GM18951 (cell line): ENCODE measurements around the gene GALR3.
A peak's percentile ranks its signal among the peaks of the same experiment; 100 is the strongest.

ENCODE experiments used
- POLR2A ChIP-seq: IDR thresholded peaks from 4 replicates; pipeline ENCODE4 v1.6.1; 2011; ENCODE audit warnings: mild to moderate bottlenecking; ENCODE audit not compliant: insufficient read length, insufficient read depth; ENCODE audit errors: extremely low read depth
- in situ Hi-C: fragments of 300-500 bp; cut with MboI; formaldehyde crosslinking; loops from one replicate; pipeline ENCODE4 v1.12.0; 2022; ENCODE audit warnings: low sequenced_read_pairs, mixed read lengths, inconsistent platforms; ENCODE audit not compliant: unreplicated experiment

The GALR3 gene

GRCh38 chr22:37806409-37807333 is 16.5 kb upstream of the GALR3 start:
- no peak for TF ChIP-seq POLR2A
- in situ Hi-C loops: no loop called here

GRCh38 chr22:37807410-37808293 is 15.5 kb upstream of the GALR3 start, which contains the start of gene GCAT:
Gene GCAT, plus strand, starts transcription at chr22:37807934. Its CDS starts 34 bp downstream, at chr22:37807968.
- in situ Hi-C loops: no loop called here
- peak; percentile 70 for TF ChIP-seq POLR2A

- no peak for TF ChIP-seq POLR2A
- in situ Hi-C loops: no loop called here
Observed at GRCh38 chr22:37808294-37808657, 14.9 kb upstream of the GALR3 start.

- in situ Hi-C loops: loop anchor here (10.0 kb wide), 2 partner anchors 65 to 155 kb away; no protein-coding TSS in a partner anchor
- TF ChIP-seq POLR2A: no peak
Observed at GRCh38 chr22:37809672-37810333, 13.4 kb upstream of the GALR3 start.

GRCh38 chr22:37811867-37812266 is 11.3 kb upstream of the GALR3 start:
- in situ Hi-C loops: loop anchor here (10.0 kb wide), 2 partner anchors 63 to 153 kb away; no protein-coding TSS in a partner anchor
- no peak for TF ChIP-seq POLR2A

- no peak for TF ChIP-seq POLR2A
- in situ Hi-C loops: loop anchor here (10.0 kb wide), 2 partner anchors 62 to 152 kb away; no protein-coding TSS in a partner anchor
Observed at GRCh38 chr22:37812869-37813678, 10.1 kb upstream of the GALR3 start.

- in situ Hi-C loops: loop anchor here (10.0 kb wide), 2 partner anchors 59 to 149 kb away; no protein-coding TSS in a partner anchor
- TF ChIP-seq POLR2A: no peak
Observed at GRCh38 chr22:37815593-37815992, 7.6 kb upstream of the GALR3 start.

GRCh38 chr22:37816543-37817180 is 6.5 kb upstream of the GALR3 start:
- TF ChIP-seq POLR2A: no peak
- in situ Hi-C loops: loop anchor here (10.0 kb wide), 2 partner anchors 58 to 148 kb away; no protein-coding TSS in a partner anchor

- TF ChIP-seq POLR2A: no peak
- in situ Hi-C loops: loop anchor here (10.0 kb wide), 2 partner anchors 57 to 147 kb away; no protein-coding TSS in a partner anchor
Observed at GRCh38 chr22:37817705-37818408, 5.3 kb upstream of the GALR3 start.

- in situ Hi-C loops: loop anchor here (10.0 kb wide), 2 partner anchors 56 to 146 kb away; no protein-coding TSS in a partner anchor
- TF ChIP-seq POLR2A: no peak
Observed at GRCh38 chr22:37818409-37819104, 4.6 kb upstream of the GALR3 start.

- TF ChIP-seq POLR2A: no peak
- in situ Hi-C loops: loop anchor here (10.0 kb wide), 2 partner anchors 56 to 146 kb away; no protein-coding TSS in a partner anchor
Observed at GRCh38 chr22:37819105-37819433, 4.1 kb upstream of the GALR3 start.
